Stimulated activated naive B cell treated with anti-CD40 and anti-IgM and Interleukin-4, amounts not matched to agents 10 μg/mL and 1 μg/mL and 100 μg/mL, for 72 hours (primary cell): ENCODE measurements around the gene SRRM2.

ENCODE experiments used
- ATAC-seq, 2 donors: fragments of 150-1000 bp; cut with Tn5 transposase; replicated peaks; 2 replicates each; pipeline ENCODE4 v1.10.0; 2021; ENCODE audit warnings: moderate library complexity in 1 of 2
- DNase-seq: peaks from one replicate; pipeline ENCODE4 v3.0.0; 2021
- H3K27ac Mint-ChIP-seq: one replicate; pipeline ENCODE4 v1.8.0; 2022; ENCODE audit warnings: mild to moderate bottlenecking, mixed read lengths
- H3K27me3 Mint-ChIP-seq, 2 donors: one replicate each; pipeline ENCODE4 v1.8.0; 2022; ENCODE audit warnings: mixed read lengths in 2 of 2
- H3K36me3 Mint-ChIP-seq, 2 donors: one replicate each; pipeline ENCODE4 v1.8.0; 2022; ENCODE audit warnings: mixed read lengths in 2 of 2, mild to moderate bottlenecking in 1 of 2
- H3K4me1 Mint-ChIP-seq, 2 donors: one replicate each; pipeline ENCODE4 v1.8.0; 2022; ENCODE audit warnings: mixed read lengths in 2 of 2, mild to moderate bottlenecking in 1 of 2
- H3K4me3 Mint-ChIP-seq, 2 donors: one replicate each; pipeline ENCODE4 v1.8.0; 2022; ENCODE audit warnings: mild to moderate bottlenecking in 2 of 2, mixed read lengths in 2 of 2, moderate library complexity in 1 of 2
- H3K9me3 Mint-ChIP-seq, 2 donors: one replicate each; pipeline ENCODE4 v1.8.0; 2022; ENCODE audit warnings: mixed read lengths in 2 of 2, mild to moderate bottlenecking in 1 of 2

The SRRM2 gene

DNA sequence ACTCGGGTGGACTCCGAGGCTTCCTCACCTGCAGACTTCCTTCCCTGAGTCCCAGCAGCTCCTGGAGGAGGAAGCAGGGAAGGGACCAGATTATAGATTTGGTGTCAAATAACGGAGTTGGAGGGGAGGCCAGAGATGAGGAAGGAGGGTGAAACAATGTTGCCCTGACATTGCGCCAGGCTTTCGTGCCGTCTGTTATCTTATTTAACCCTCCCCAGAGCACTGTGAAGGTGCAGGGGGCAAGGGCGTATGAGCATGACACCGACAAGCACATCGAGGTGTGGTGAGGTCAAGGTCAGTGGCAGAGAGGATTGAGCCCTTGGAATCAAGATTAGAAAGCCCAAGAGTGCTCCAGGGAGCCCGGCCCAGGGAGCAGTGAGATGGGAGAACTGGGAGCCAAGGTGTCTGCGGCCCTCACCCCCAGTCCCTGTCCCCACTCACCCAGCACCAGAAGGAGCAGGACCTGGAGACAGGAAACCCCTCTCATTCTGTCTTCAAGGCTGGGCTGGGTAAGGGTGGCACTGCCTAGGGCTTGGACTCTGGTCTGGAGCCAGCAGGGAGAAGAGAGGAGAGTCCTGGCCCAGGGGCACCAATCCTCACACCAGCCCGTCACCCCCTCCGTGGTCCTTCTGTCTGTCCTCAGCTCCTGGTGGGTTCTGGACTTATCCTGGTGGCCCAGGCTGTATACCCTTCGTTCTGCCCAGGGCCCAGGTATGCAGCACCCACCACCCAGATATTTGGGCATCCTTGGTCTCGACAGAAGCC lies 33.8 kb downstream of the SRRM2 start:
- DNase-seq = no peak
- Mint-ChIP-seq H3K27ac (no peak overlapping the region), H3K9me3 (no peaks in the 10 kb centered on the region), H3K4me1 (peaks cover 9 to 16% of the 10 kb centered on the region in 2 donors), H3K36me3 (no peaks in the 10 kb centered on the region), H3K4me3 (peak overlapping the region; percentile 36 to 88), H3K27me3 (peaks cover 43 to 57% of the 10 kb centered on the region in 2 donors)
- ATAC-seq = no peak

- Mint-ChIP-seq H3K4me3 (peak overlapping the region in 1 of 2 donors; percentile 36), H3K4me1 (peaks cover 9 to 16% of the 10 kb centered on the region in 2 donors), H3K27me3 (peaks cover 47 to 62% of the 10 kb centered on the region in 2 donors), H3K9me3 (no peaks in the 10 kb centered on the region), H3K27ac (no peak overlapping the region), H3K36me3 (no peaks in the 10 kb centered on the region)
- DNase-seq (no peak), ATAC-seq (no peak)
Observed at GRCh38 chr16:2786826-2787151, 34.4 kb downstream of the SRRM2 start.

- Mint-ChIP-seq H3K36me3 (no peaks in the 10 kb centered on the region), H3K27me3 (peaks cover 51 to 68% of the 10 kb centered on the region in 2 donors), H3K4me1 (peaks cover 9 to 16% of the 10 kb centered on the region in 2 donors), H3K27ac (no peak within 1 kb of the TSS), H3K9me3 (no peaks in the 10 kb centered on the region), H3K4me3 (peak within 1 kb of the TSS in 1 of 2 donors; percentile 36)
- DNase-seq (no peak), ATAC-seq (no peak)
Observed at GRCh38 chr16:2787406-2787805, 35.0 kb downstream of the SRRM2 start, which contains the start of gene PRSS33. Gene PRSS33, minus strand, starts transcription at chr16:2787560. Its CDS starts 1,013 bp downstream, at chr16:2786547.

GRCh38 chr16:2787961-2788360 lies 35.5 kb downstream of the SRRM2 start:
- H3K27ac Mint-ChIP-seq = no peak overlapping the region
- ATAC-seq = no peak
- H3K4me3 Mint-ChIP-seq = no peak overlapping the region

GRCh38 chr16:2790631-2791030 lies 38.2 kb downstream of the SRRM2 start:
- H3K36me3 Mint-ChIP-seq = no peaks in the 10 kb centered on the region
- H3K4me1 Mint-ChIP-seq = peaks cover 3 to 10% of the 10 kb centered on the region in 2 donors
- ATAC-seq = no peak
- H3K27ac Mint-ChIP-seq = no peak overlapping the region
- peaks cover 57 to 75% of the 10 kb centered on the region in 2 donors for H3K27me3 Mint-ChIP-seq
- H3K9me3 Mint-ChIP-seq = no peaks in the 10 kb centered on the region
- DNase-seq = no peak
- no peak overlapping the region for H3K4me3 Mint-ChIP-seq

More at GRCh38 chr16:2787961-2788360, 35.5 kb downstream of the SRRM2 start:
- H3K4me1 Mint-ChIP-seq = peaks cover 9 to 16% of the 10 kb centered on the region in 2 donors
- H3K36me3 Mint-ChIP-seq = no peaks in the 10 kb centered on the region
- no peak for DNase-seq
- H3K9me3 Mint-ChIP-seq = no peaks in the 10 kb centered on the region
- H3K27me3 Mint-ChIP-seq = peaks cover 53 to 69% of the 10 kb centered on the region in 2 donors

DNA sequence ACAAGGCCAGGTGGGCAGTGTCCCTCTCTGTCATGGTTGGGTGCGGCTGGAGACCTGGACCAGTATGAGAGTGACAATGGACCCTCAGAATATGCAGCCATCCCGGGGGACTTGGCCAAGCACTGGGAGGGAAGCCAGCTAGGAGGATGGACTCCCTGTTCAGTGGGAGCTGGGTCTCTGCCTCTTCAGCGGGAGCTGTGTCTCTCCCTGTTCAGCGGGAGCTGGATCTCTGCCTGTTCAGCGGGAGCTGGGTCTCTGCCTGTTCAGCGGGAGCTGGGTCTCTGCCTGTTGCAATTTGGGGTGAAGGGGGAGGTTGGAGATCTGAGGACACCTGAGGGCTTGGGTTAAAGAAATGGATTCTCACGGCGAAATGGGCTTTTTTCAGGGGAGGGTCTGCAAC lies 38.7 kb downstream of the SRRM2 start:
- H3K4me1 Mint-ChIP-seq = peaks cover 0 to 5% of the 10 kb centered on the region in 2 donors
- H3K27ac Mint-ChIP-seq = no peak overlapping the region
- ATAC-seq (no peak), DNase-seq (no peak)
- H3K36me3 Mint-ChIP-seq = no peaks in the 10 kb centered on the region
- H3K9me3 Mint-ChIP-seq = no peaks in the 10 kb centered on the region
- peaks cover 54 to 74% of the 10 kb centered on the region in 2 donors for H3K27me3 Mint-ChIP-seq
- no peak overlapping the region for H3K4me3 Mint-ChIP-seq

GRCh38 chr16:2792940-2793339 lies 40.5 kb downstream of the SRRM2 start:
- no peaks in the 10 kb centered on the region for H3K9me3 Mint-ChIP-seq
- no peaks in the 10 kb centered on the region for H3K36me3 Mint-ChIP-seq
- no peak overlapping the region for H3K27ac Mint-ChIP-seq
- H3K27me3 Mint-ChIP-seq = peaks cover 48 to 63% of the 10 kb centered on the region in 2 donors
- no peak for DNase-seq
- H3K4me3 Mint-ChIP-seq = no peak overlapping the region
- no peak for ATAC-seq
- H3K4me1 Mint-ChIP-seq = no peaks in the 10 kb centered on the region

DNA sequence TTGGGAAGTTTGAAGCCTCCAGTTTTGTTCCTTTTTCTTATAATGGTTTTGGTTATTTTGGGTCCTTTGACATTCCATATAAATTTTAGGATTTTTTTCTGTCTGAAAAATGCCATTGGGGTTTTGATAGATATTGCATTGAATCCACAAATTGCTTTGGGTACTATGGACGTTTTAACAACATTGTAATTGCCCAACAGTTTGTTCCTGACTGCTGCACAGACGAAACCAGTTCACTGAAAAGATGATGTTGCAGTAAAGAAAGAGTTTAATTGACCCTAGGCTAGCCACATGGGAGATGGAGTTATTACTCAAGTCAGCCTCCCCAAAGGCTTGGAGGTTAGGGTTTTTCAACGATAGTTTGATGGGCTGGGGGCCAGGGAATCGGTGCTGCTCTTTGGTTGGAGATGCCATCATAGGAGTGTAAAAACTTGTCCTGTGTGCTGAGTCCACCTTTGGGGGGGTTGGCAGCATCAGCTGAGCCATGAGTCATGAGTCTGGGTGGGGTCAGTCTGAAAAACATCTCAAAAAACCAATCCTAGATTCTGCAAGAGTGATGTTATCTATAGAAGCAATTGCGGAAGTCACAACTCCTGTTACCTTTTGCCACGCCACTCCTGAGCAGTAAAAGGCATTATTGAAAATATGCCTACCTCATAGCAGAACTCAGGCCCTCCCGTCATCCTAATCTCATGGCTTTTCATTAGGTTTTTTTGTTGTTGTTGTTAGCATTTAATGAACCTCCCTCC lies 43.1 kb downstream of the SRRM2 start:
- Mint-ChIP-seq H3K4me1 (no peaks in the 10 kb centered on the region), H3K36me3 (no peaks in the 10 kb centered on the region), H3K27ac (no peak overlapping the region), H3K27me3 (peaks cover 40 to 47% of the 10 kb centered on the region in 2 donors), H3K9me3 (no peaks in the 10 kb centered on the region), H3K4me3 (no peak overlapping the region)
- ATAC-seq (no peak), DNase-seq (no peak)

- DNase-seq (no peak), ATAC-seq (no peak)
- H3K9me3 Mint-ChIP-seq = peaks cover 3 to 5% of the 10 kb centered on the region in 2 donors
- no peaks in the 10 kb centered on the region for H3K36me3 Mint-ChIP-seq
- H3K27ac Mint-ChIP-seq = no peak overlapping the region
- no peaks in the 10 kb centered on the region for H3K4me1 Mint-ChIP-seq
- peaks cover 25% of the 10 kb centered on the region in 2 donors for H3K27me3 Mint-ChIP-seq
- H3K4me3 Mint-ChIP-seq = no peak overlapping the region
Observed at GRCh38 chr16:2798723-2799204, 46.3 kb downstream of the SRRM2 start.

- Mint-ChIP-seq H3K27me3 (peaks cover 28 to 30% of the 10 kb centered on the region in 2 donors), H3K4me1 (no peaks in the 10 kb centered on the region), H3K36me3 (no peaks in the 10 kb centered on the region), H3K9me3 (peaks cover 6 to 7% of the 10 kb centered on the region in 2 donors), H3K4me3 (no peak overlapping the region), H3K27ac (no peak overlapping the region)
- no peak for DNase-seq
- no peak for ATAC-seq
Observed at GRCh38 chr16:2799205-2799858, 46.9 kb downstream of the SRRM2 start.

GRCh38 chr16:2799859-2800226 lies 47.4 kb downstream of the SRRM2 start:
- DNase-seq = no peak
- Mint-ChIP-seq H3K9me3 (peaks cover 6 to 10% of the 10 kb centered on the region in 2 donors), H3K4me1 (no peaks in the 10 kb centered on the region), H3K4me3 (no peak overlapping the region), H3K36me3 (no peaks in the 10 kb centered on the region), H3K27me3 (peaks cover 28 to 32% of the 10 kb centered on the region in 2 donors), H3K27ac (no peak overlapping the region)
- ATAC-seq = no peak

GRCh38 chr16:2803545-2804195 lies 51.2 kb downstream of the SRRM2 start:
- Mint-ChIP-seq H3K36me3 (peaks cover 0 to 2% of the 10 kb centered on the region in 2 donors), H3K9me3 (peaks cover 6 to 10% of the 10 kb centered on the region in 2 donors), H3K27ac (no peak overlapping the region), H3K4me1 (no peaks in the 10 kb centered on the region), H3K27me3 (peaks cover 53 to 55% of the 10 kb centered on the region in 2 donors), H3K4me3 (no peak overlapping the region)
- no peak for ATAC-seq
- no peak for DNase-seq

- H3K9me3 Mint-ChIP-seq = peaks cover 7 to 15% of the 10 kb centered on the region in 2 donors
- H3K4me1 Mint-ChIP-seq = no peaks in the 10 kb centered on the region
- ATAC-seq = no peak
- H3K4me3 Mint-ChIP-seq = no peak overlapping the region
- peaks cover 55 to 58% of the 10 kb centered on the region in 2 donors for H3K27me3 Mint-ChIP-seq
- H3K27ac Mint-ChIP-seq = no peak overlapping the region
- H3K36me3 Mint-ChIP-seq = peaks cover 0 to 2% of the 10 kb centered on the region in 2 donors
- DNase-seq = no peak
Observed at GRCh38 chr16:2804728-2805127, 52.3 kb downstream of the SRRM2 start.

DNA sequence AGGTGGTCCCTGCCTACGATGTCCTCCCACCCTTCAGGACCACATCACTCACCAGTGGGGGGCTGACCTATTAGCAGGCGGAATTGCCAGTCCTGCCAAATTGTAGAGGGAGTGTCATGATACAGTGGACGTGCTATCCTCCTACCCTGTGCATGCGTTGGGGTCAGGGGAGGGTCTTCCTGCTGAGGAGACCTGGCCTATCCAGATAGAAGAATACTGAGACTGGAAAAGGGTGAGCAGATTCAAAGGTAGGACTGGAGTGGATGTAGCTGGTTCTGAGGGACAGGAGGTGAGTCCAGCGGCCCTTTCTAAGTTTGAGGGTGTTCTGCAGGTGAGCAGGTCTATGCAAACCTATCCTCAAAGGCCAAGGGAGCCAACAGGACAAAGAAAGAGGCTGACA lies 53.8 kb downstream of the SRRM2 start:
- Mint-ChIP-seq H3K36me3 (peaks cover 0 to 2% of the 10 kb centered on the region in 2 donors), H3K9me3 (peaks cover 7 to 15% of the 10 kb centered on the region in 2 donors), H3K4me1 (no peaks in the 10 kb centered on the region), H3K27ac (no peak overlapping the region), H3K27me3 (peaks cover 64 to 71% of the 10 kb centered on the region in 2 donors), H3K4me3 (no peak overlapping the region)
- no peak for DNase-seq
- no peak for ATAC-seq
